HG03103 (cell line): Measurements from ENCODE around the gene UGT1A4.

Experiments used
- ATAC-seq: cut with Tn5 transposase; IDR thresholded peaks from one replicate; pipeline ENCODE4 v1.9.1; 2021; ENCODE audit warnings: low read depth; ENCODE audit not compliant: unreplicated experiment

Gene UGT1A4

GRCh38 chr2:233718552-233718951 lies at the start of gene UGT1A4:
Gene UGT1A4 (plus strand): TSS chr2:233718736. CDS start chr2:233718821, 85 bp downstream.
- no peak for ATAC-seq

- no peak for ATAC-seq
Measured at GRCh38 chr2:233671290-233672161, 47.0 kb upstream of the UGT1A4 start, which contains the start of gene UGT1A9. Gene UGT1A9 (plus strand): TSS chr2:233671898. CDS start chr2:233671935, 37 bp downstream.

GRCh38 chr2:233672886-233673285 lies 45.6 kb upstream of the UGT1A4 start:
- ATAC-seq: no peak

GRCh38 chr2:233673896-233674295 lies 44.6 kb upstream of the UGT1A4 start:
- no peak for ATAC-seq

GRCh38 chr2:233674314-233674713 lies 44.2 kb upstream of the UGT1A4 start:
- ATAC-seq: no peak

GRCh38 chr2:233674995-233675394 lies 43.5 kb upstream of the UGT1A4 start:
- no peak for ATAC-seq

GRCh38 chr2:233676046-233676445 lies 42.5 kb upstream of the UGT1A4 start:
- no peak for ATAC-seq

- ATAC-seq: no peak
Measured at GRCh38 chr2:233679196-233679595, 39.3 kb upstream of the UGT1A4 start.

GRCh38 chr2:233680361-233681045 lies 38.0 kb upstream of the UGT1A4 start:
- ATAC-seq: no peak

- no peak for ATAC-seq
Measured at GRCh38 chr2:233681521-233682099, 36.9 kb upstream of the UGT1A4 start, which contains the start of gene UGT1A7. Gene UGT1A7 (plus strand): TSS chr2:233681901. CDS start chr2:233681938, 37 bp downstream.

GRCh38 chr2:233684640-233685039 lies 33.9 kb upstream of the UGT1A4 start:
- no peak for ATAC-seq

GRCh38 chr2:233686928-233687327 lies 31.6 kb upstream of the UGT1A4 start:
- ATAC-seq: no peak

- ATAC-seq: no peak
Measured at GRCh38 chr2:233688341-233688740, 30.2 kb upstream of the UGT1A4 start.

GRCh38 chr2:233689031-233689430 lies 29.5 kb upstream of the UGT1A4 start:
- no peak for ATAC-seq

GRCh38 chr2:233689501-233689900 lies 29.0 kb upstream of the UGT1A4 start:
- ATAC-seq: no peak

- ATAC-seq: no peak
Measured at GRCh38 chr2:233690444-233690843, 28.1 kb upstream of the UGT1A4 start.

- no peak for ATAC-seq
Measured at GRCh38 chr2:233691443-233692433, 26.8 kb upstream of the UGT1A4 start.

- no peak for ATAC-seq
Measured at GRCh38 chr2:233692648-233693047, 25.9 kb upstream of the UGT1A4 start, which contains the start of gene UGT1A6. Gene UGT1A6 (plus strand): TSS chr2:233692890. CDS start chr2:233693005, 115 bp downstream.

GRCh38 chr2:233693963-233694362 lies 24.6 kb upstream of the UGT1A4 start:
- no peak for ATAC-seq

GRCh38 chr2:233698740-233699139 lies 19.8 kb upstream of the UGT1A4 start:
- ATAC-seq: no peak
